Tibial artery (tissue), 4 donors: ENCODE results near the gene UNK.

Experiments used
- DNase-seq, 2 donors: peaks; one replicate each; pipeline ENCODE4 v3.0.0-alpha.2; 2019
- H3K27ac ChIP-seq, 2 donors: fragments of 200-600 bp; sonication (generic) in 1 of 2; 1 replicate in 1 of 2; 2 replicates in 1 of 2; pipeline ENCODE4 v1.5.1; 2018 to 2019; ENCODE audit warnings: mild to moderate bottlenecking in 1 of 2
- H3K27me3 ChIP-seq, 2 donors: fragments of 200-600 bp; sonication (generic) in 1 of 2; one replicate each; pipeline versions ENCODE4 v1.5.1 to v1.6.0; 2016 to 2019
- H3K36me3 ChIP-seq, 3 donors: fragments of 200-600 bp; sonication (generic) in 2 of 3; one replicate each; pipeline ENCODE4 v1.5.1; 2016 to 2019; ENCODE audit warnings: mild to moderate bottlenecking in 2 of 3
- H3K4me1 ChIP-seq, 4 donors: fragments of 200-600 bp; sonication (generic) in 2 of 4; 1 replicate in 3 of 4; 2 replicates in 1 of 4; pipeline ENCODE4 v1.5.1; 2016 to 2019
- H3K4me3 ChIP-seq, 2 donors: fragments of 200-600 bp; sonication (generic) in 1 of 2; 1 replicate in 1 of 2; 2 replicates in 1 of 2; pipeline ENCODE4 v1.5.1; 2018 to 2019; ENCODE audit warnings: mild to moderate bottlenecking in 2 of 2
- H3K9me3 ChIP-seq, 3 donors: fragments of 200-600 bp; sonication (generic) in 1 of 3; one replicate each; pipeline ENCODE4 v1.5.1; 2016 to 2019
- CTCF ChIP-seq, 2 experiments: fragments of 200-600 bp in 1 of 2; fragments of 450-650 bp in 1 of 2; IDR thresholded peaks; one replicate each; pipeline ENCODE4 v1.5.1; 2017 to 2019; ENCODE audit warnings: antibody characterized with exemption in 2 of 2, mild to moderate bottlenecking in 1 of 2, moderate library complexity in 1 of 2
- intact Hi-C: fragments of 100-400 bp; cut with DNase I; formaldehyde crosslinking; loops from one replicate; pipeline ENCODE4 v1.15.0; 2023; ENCODE audit warnings: low total_unique reads

The UNK gene

GRCh38 chr17:75842963-75843576 lies 58.5 kb downstream of the UNK start:
- no peaks in the 10 kb centered on the region for H3K9me3 ChIP-seq
- H3K4me1 ChIP-seq, result peaks cover 0 to 42% (median 25%) of the 10 kb centered on the region in 4 donors
- peak overlapping the region in 1 of 2 donors; percentile 5 for H3K4me3 ChIP-seq
- intact Hi-C loops, result loop anchor here (5.0 kb wide), 1 partner anchor 44 kb away; no protein-coding TSS in a partner anchor
- H3K27ac ChIP-seq, result no peak overlapping the region
- H3K27me3 ChIP-seq, result no peaks in the 10 kb centered on the region
- peaks cover 22 to 54% (median 37%) of the 10 kb centered on the region in 3 donors for H3K36me3 ChIP-seq
- DNase-seq, result no peak
- TF ChIP-seq CTCF (IDR thresholded peaks at IDR 0.05), result no peak

DNA sequence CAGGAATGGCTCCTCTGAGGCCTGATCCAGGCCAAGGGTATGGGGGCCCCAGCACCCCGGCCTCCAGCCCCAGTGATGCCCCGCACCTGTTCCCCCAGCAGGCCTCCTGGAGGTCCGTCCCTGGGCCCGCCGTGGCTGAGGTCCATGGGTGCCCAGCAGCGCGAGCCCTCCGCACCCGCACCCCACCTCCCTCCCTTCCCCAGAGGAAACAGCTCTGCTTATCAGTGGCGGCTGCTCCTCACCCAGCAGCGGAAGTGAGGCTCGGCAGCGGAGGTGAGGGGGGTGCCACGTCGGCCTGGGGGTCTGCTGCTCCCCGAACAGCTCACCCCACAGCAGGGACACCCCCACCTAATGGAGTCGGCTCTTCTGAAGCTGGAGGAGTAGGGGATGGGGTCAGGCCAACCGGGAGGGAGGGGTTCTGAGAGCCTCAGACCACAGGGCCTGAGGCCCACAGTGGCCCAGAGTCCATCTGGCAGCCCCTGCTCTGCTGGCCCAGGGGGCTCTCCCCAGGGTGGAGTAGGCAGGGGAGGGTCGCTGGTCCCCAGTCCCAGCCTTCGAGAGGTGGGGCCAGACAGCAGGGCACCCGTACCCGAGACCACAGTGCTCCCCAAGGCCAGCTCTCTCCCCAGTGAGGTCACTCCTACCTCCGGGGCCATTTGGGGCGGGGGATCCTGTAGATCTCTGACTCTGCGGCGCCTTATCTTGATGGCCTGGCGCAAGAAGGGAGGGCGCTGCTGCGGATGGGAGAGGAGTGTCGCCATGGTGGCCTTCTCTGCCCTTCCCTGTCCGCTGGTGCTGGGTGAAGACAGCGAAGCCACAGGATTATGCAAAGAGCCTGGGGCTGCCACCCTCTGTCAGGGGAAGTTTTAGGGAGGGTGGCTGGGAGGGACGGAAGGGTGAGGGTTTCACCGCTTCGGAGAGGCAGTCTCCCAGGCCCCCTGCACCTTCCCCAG lies 59.2 kb downstream of the UNK start, which contains the start of gene UNC13D:
TSS of gene UNC13D (minus strand) at position 828 of the 953 bp plus-strand sequence. CDS start at position 761, 67 bp downstream.
- Histone ChIP-seq H3K4me3 (peak within 1 kb of the TSS in 1 of 2 donors; percentile 5), H3K27ac (peak within 1 kb of the TSS; percentile 86), H3K4me1 (peaks cover 0 to 50% (median 26%) of the 10 kb centered on the region in 4 donors), H3K27me3 (no peaks in the 10 kb centered on the region), H3K9me3 (no peaks in the 10 kb centered on the region), H3K36me3 (peaks cover 30 to 62% (median 44%) of the 10 kb centered on the region in 3 donors)
- DNase-seq, result no peak
- no peak for TF ChIP-seq CTCF (IDR thresholded peaks at IDR 0.05)
- intact Hi-C loops, result loop anchor here (5.0 kb wide), 1 partner anchor 43 kb away; no protein-coding TSS in a partner anchor

GRCh38 chr17:75844530-75845057 lies 60.0 kb downstream of the UNK start:
- Histone ChIP-seq H3K4me1 (peaks cover 0 to 58% (median 32%) of the 10 kb centered on the region in 4 donors), H3K9me3 (no peaks in the 10 kb centered on the region), H3K27me3 (no peaks in the 10 kb centered on the region), H3K4me3 (peak overlapping the region in 1 of 2 donors; percentile 5), H3K36me3 (peaks cover 37 to 64% (median 50%) of the 10 kb centered on the region in 3 donors), H3K27ac (peak overlapping the region; percentile 86)
- no peak for TF ChIP-seq CTCF (IDR thresholded peaks at IDR 0.05)
- intact Hi-C loops, result loop anchor here (5.0 kb wide), 1 partner anchor 43 kb away; no protein-coding TSS in a partner anchor
- DNase-seq, result peak in 1 of 2 donors; percentile 83

- H3K4me1 ChIP-seq, result peaks cover 0 to 64% (median 32%) of the 10 kb centered on the region in 4 donors
- no peak overlapping the region for H3K4me3 ChIP-seq
- H3K36me3 ChIP-seq, result peaks cover 43 to 64% (median 50%) of the 10 kb centered on the region in 3 donors
- peak; percentile 85 to 97 for DNase-seq
- H3K27me3 ChIP-seq, result no peaks in the 10 kb centered on the region
- peak; percentile 91 to 98 for TF ChIP-seq CTCF (IDR thresholded peaks at IDR 0.05)
- H3K27ac ChIP-seq, result peak overlapping the region; percentile 86
- H3K9me3 ChIP-seq, result no peaks in the 10 kb centered on the region
- intact Hi-C loops, result no loop called here
Measured at GRCh38 chr17:75845058-75845711, 60.6 kb downstream of the UNK start.
